ENCODE results near the gene PARVB.

PARVB gene

DNA sequence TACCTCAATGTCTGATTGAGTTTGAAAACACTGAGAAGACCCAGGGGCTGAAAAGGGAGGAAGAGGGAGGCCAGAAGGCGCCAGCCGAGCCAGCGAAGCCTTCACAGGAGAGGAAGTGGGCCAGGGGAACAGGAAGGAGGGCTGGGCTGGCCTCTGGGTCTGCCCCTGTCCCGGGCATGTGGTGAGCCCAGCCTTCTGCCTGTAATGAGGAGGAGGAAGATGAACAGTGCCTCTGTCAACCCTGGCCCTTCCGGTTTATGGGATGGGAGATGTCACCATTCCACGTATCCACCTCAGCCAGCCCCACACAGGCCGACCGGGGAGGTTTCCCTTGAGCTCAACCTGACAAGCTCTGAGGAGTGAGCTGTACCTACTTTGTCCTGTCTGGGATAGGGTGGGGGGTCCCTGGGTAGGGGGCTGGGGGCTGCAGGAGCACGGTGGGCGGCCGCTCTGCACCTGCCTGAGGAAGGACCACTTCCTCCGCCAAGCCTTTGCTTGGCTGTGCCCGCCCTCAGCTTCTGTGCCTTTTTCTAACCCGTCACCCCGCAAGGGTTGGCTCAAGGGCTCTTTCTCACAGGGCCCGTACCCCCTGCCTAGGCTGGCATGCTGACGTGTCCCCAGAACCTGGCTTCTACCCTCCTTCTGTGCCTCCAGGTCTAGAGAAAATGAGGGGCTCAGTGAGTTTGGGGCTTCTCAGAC is 158.6 kb downstream of the PARVB start:
- no peak for DNase-seq (ENCODE audit: low read depth, low spot score)

DNA sequence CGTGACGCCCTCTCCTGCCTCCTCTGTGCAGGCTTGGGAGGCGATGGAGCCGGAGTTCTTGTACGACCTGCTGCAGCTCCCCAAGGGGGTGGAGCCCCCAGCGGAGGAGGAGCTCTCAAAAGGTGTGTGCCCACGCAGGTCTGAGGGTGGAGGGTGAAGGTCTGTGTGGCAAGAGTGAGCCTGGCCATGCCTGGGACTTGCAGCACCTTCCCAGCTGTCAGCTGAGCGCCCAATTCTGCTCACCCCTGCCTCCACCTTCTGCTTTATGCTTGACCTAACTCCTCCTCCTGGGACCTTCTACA is 159.1 kb downstream of the PARVB start:
- DNase-seq (ENCODE audit: low read depth, low spot score) = no peak

DNA sequence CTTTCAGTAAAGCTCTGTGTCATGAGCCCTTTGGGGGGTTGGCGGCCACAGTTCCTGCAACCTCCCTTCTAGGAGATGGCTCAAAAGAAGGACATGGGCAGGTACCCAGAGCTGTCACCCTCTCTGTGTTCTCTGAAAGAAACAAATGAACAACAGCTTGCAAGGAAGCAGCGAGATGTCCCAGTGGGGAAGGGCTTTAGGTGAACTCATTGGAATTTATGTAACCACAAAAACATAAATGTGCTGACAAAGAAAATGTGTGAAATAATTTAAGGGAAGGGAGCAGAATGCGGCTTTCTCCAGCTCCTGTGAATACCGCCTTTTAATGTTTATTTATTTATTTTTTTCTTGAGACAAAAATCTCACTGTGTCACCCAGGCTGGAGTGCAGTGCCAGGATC is 159.9 kb downstream of the PARVB start:
- DNase-seq (ENCODE audit: low read depth, low spot score) = no peak

DNA sequence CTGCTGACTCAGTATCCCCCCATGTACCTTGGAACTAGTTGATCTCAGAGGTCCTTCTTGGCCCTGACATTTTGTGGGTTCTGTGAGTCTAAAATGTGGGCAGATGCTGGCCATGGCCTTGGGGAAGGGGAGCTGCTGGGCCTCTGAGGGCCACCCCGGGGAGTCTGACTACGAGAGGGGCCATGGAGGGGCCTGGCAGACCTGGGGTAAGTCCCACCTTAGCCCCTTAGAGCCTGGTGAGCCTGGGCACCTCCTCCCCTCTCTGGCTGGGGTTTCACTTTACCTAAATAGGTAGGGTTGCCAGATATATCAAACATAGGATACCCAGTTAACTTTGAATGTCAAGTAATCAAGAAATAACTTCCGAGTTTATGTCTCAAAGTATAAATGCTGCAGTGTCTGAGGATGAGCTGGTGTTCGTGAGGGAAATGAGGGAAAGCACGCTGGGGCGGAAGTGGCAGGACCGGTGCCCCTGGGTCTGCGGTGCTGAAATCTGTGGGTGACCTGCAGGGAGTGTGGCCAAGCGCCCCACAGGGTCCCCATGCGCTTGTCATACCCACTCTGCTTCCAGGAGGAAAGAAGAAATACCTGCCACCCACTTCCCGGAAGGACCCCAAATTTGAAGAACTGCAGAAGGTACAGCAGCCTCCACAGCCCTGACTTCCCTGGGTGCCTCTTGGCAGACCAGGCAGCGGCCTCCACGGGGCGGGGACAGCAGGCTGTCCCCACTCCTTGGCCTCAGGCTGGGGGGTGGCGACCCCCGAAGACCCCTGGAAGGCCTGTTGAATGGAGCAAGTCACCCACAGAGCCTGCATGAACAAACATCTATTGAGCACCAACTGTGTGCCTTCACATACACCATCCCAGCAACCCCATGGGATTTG is 161.4 kb downstream of the PARVB start:
- no peak for DNase-seq (ENCODE audit: low read depth, low spot score)

- DNase-seq (ENCODE audit: low read depth, low spot score) = no peak
Measured at GRCh38 chr22:44186121-44186510, 162.0 kb downstream of the PARVB start.

- no peak for DNase-seq (ENCODE audit: low read depth, low spot score)
Measured at GRCh38 chr22:44186737-44187136, 162.6 kb downstream of the PARVB start.

DNA sequence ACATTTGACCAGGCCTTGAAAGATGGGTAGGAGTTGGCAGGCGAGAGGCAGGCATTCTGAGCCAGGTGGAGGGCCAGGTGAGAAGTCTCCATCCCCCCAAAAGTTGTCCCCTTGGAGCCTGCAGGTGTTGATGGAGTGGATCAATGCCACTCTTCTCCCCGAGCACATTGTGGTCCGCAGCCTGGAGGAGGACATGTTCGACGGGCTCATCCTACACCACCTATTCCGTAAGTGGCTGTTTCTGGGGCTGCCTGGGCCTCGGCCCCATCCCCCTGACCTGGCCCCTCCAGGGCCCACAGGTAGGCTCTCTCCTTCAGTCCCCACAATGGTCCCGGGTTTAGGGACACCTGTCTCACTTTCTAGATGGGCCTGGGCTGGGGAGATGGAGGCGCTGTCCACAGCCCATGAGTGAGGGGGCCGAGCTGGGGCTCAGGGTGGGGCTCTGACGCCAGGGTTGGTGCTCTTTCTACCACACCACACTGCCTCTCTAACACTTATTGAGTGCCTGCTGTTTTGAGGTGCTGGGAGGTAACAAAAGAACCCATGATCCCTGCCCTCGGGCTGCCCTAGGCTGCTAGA is 163.6 kb downstream of the PARVB start:
- DNase-seq (ENCODE audit: low read depth, low spot score) = no peak

DNA sequence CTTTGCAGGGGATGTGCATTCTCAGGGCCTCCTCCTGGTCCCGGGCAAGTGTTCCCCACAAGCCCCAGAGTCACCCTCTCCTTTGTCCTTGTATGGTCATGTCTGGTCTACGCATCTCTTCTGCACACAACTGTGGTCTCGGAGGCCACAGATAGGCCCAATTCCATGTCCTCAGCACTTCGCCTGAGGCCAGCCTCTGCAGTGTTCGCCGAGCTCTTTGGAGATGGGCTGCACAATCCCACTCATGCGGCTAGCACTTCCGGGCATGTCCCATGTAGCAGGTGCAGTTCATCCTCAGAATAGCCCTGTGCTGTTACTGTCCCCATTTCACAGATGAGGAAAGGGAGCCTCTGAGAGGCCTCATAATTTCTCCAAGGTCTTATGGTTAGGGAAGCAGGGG is 164.2 kb downstream of the PARVB start:
- DNase-seq (ENCODE audit: low read depth, low spot score) = no peak

GRCh38 chr22:44188986-44189630 is 165.0 kb downstream of the PARVB start:
- no peak for DNase-seq (ENCODE audit: low read depth, low spot score)

GRCh38 chr22:44190381-44190976 is 166.4 kb downstream of the PARVB start:
- DNase-seq (ENCODE audit: low read depth, low spot score) = no peak

DNA sequence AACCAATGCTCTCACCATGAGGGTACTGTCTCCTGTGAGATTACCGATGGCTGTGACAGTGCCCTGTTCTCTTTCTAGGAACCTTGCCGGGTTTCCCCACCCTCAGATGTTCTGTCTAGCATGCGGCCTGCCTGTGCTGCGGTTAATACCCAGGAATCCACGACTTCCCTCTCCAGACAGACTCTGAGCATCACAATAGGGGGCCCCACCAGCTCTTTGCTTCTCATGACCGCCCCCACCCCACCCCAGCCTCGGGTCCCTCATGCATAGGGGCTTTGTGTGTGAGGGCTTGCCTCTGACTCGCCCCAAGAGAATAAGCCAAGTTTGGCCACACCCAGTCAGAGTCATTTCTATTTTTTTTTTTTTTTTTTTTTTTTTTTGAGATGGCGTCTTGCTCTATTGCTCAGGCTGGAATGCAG is 166.9 kb downstream of the PARVB start:
- DNase-seq (ENCODE audit: low read depth, low spot score) = no peak

GRCh38 chr22:44192098-44192815 is 168.2 kb downstream of the PARVB start:
- DNase-seq (ENCODE audit: low read depth, low spot score) = no peak

GRCh38 chr22:44192816-44193534 is 168.9 kb downstream of the PARVB start:
- no peak for DNase-seq (ENCODE audit: low read depth, low spot score)

DNA sequence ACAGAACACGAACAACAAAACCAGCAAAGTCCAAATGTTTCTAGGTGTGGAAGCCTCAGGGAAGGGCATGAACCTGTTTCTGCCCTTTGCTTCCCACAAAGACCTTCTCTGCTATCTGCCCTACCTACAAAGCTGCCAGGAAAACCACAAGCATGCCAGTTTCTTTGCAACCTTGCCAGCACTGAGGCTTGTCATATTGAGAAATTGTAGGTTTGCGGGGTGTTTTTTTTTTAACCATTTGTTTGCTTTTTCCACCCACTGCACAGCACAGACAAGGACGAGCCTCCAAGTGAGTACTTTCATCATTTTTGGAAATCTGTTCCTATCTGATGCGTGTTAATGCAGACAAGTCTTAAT is 169.4 kb downstream of the PARVB start:
- no peak for DNase-seq (ENCODE audit: low read depth, low spot score)

- no peak for DNase-seq (ENCODE audit: low read depth, low spot score)
Measured at GRCh38 chr22:44194569-44194968, 170.5 kb downstream of the PARVB start.

DNA sequence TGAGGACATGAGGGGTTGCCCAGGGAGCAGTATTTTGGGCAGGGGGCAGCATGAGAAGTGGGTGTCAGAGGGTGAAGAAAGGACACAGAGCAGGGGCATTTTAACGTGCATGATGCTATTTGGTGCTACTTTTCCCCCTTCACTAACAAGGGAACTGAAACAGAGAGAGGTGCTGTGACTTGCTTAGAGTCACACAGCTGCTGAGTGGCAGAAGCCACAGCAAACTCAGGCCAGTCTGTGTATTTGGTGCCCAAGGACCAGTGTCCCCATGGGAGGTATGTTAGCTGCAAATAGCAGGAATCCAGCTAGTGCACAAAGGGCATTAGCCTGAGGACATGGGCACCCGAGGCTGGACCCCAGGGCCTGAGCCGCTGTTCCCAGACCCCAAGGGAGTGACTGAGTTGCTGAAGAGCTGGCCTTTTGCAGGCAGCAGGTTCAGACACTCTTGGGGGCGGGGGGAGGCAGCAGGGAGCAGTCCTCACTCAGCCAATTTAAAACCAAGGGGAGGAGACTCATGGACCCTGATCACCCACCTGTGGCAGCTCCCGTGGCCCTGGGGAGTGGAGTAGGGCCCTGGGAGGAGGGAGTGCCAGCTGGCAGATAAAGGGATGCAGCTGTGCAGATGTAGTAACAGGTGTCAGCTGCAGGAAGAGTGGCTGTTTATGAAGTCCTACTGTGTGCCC is 171.2 kb downstream of the PARVB start:
- no peak for DNase-seq (ENCODE audit: low read depth, low spot score)

GRCh38 chr22:44196241-44196640 is 172.1 kb downstream of the PARVB start:
- no peak for DNase-seq (ENCODE audit: low read depth, low spot score)

GRCh38 chr22:44196731-44197131 is 172.6 kb downstream of the PARVB start:
- no peak for DNase-seq (ENCODE audit: low read depth, low spot score)

DNA sequence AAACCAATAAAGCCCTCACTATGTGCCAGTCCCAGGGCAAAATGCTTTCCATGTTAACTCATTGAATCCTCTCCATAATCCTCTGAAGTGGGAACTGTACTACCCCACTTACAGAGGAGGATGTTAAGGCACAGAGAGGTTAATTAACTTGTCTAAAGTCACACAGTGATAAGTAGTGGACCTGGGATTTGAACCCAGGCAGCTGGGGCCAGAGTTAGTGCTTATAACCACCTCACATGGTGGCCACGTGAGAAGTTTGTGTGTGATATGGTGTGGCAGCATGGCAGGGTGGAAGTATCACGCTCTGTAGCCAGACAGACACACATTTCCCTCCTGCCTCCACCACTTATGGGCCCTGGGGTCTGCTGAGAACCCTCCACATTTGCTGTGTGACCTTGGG is 173.2 kb downstream of the PARVB start:
- no peak for DNase-seq (ENCODE audit: low read depth, low spot score)

GRCh38 chr22:44199164-44199563 is 175.1 kb downstream of the PARVB start:
- no peak for DNase-seq (ENCODE audit: low read depth, low spot score)
